Karpas-422 (cell line): Measurements from ENCODE around the gene NIPSNAP2. TPM values are rescaled to one million over a fixed set of nuclear protein-coding genes. Genes with fewer than 3 reads are reported as not detected.
"Not testable (repeated sequence)": the region's sequence is repeated elsewhere in the genome, so short reads cannot be mapped to it uniquely, and the experiment has no call there.

ENCODE experiments used
- DNase-seq: peaks from one replicate; pipeline ENCODE4 v3.0.0-alpha.2; 2015
- H2AFZ ChIP-seq: fragments of 200-600 bp; sonication (generic); 2 replicates; pipeline ENCODE4 v1.6.1; 2014; ENCODE audit warnings: antibody characterized with exemption, low read length, mixed read lengths
- H3K27ac ChIP-seq: fragments of 200-600 bp; sonication (generic); 2 replicates; pipeline ENCODE4 v1.5.1; 2014; ENCODE audit warnings: mild to moderate bottlenecking, low read length, moderate library complexity
- H3K27me3 ChIP-seq: fragments of 200-600 bp; sonication (generic); 2 replicates; pipeline ENCODE4 v1.6.1; 2014; ENCODE audit warnings: low read length, mixed read lengths
- H3K36me3 ChIP-seq: fragments of 200-600 bp; sonication (generic); 2 replicates; pipeline ENCODE4 v1.6.1; 2014; ENCODE audit warnings: low read length, mixed read lengths; ENCODE audit not compliant: insufficient read depth
- H3K4me1 ChIP-seq: fragments of 200-600 bp; sonication (generic); 2 replicates; pipeline ENCODE4 v1.6.1; 2014; ENCODE audit warnings: mild to moderate bottlenecking, low read length, mixed read lengths
- H3K4me2 ChIP-seq: fragments of 200-600 bp; sonication (generic); 2 replicates; pipeline ENCODE4 v1.6.1; 2014; ENCODE audit warnings: low read length, low read depth, mild to moderate bottlenecking; ENCODE audit not compliant: poor library complexity, severe bottlenecking
- H3K4me3 ChIP-seq: fragments of 200-600 bp; sonication (generic); 2 replicates; pipeline ENCODE4 v1.5.1; 2014; ENCODE audit warnings: mild to moderate bottlenecking, antibody characterized with exemption, low read length, mixed read lengths
- H3K79me2 ChIP-seq: fragments of 200-600 bp; sonication (generic); 2 replicates; pipeline ENCODE4 v1.6.1; 2014; ENCODE audit warnings: mild to moderate bottlenecking, low read length, mixed read lengths
- H3K9ac ChIP-seq: fragments of 200-600 bp; sonication (generic); 2 replicates; pipeline ENCODE4 v1.6.0; 2014; ENCODE audit warnings: low read length
- H3K9me2 ChIP-seq: fragments of 200-600 bp; sonication (generic), shearing (Covaris generic); replicated peaks from 2 replicates; pipeline ENCODE4 v1.6.0; 2014; ENCODE audit warnings: mild to moderate bottlenecking, low read length, moderate library complexity; ENCODE audit not compliant: insufficient read depth
- H3K9me3 ChIP-seq: fragments of 300-700, 200-600 bp; sonication (generic); 2 replicates; pipeline ENCODE4 v1.6.1; 2014; ENCODE audit warnings: low read length, mixed read lengths
- H4K20me1 ChIP-seq: fragments of 200-600 bp; sonication (generic); 2 replicates; pipeline ENCODE4 v1.6.1; 2014; ENCODE audit warnings: mild to moderate bottlenecking, antibody characterized with exemption, low read length, low read depth; ENCODE audit not compliant: insufficient read depth
- total RNA-seq: library from RNA; depleted of rRNA; stranded (reverse); fragments of >200 nt; shearing (Covaris generic); gene quantifications from 2 replicates; pipeline ENCODE4 v1.2.3, GENCODE V29; 2014; ENCODE audit warnings: low replicate concordance; rRNA removed

Gene NIPSNAP2
- total RNA-seq, 1 experiment from 2014 or later: 48.6 TPM

DNA sequence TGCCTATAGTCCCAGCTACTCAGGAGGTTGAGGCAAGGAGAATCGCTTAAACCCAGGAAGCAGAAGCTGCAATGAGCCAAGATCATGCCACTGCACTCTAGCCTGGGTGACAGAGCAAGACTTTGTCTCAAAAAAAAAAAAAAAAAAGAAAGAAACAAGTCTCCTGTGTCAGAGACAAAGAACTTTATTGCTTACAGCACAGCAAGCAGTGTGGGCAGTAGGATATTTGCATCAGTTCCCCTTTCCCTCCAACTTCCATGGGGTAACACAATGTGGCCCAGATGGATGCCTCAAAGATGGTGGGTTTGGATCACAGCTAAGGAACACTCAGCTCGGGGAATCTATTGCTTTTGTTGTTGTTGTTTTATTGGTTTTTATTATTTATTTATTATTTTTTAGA lies 81.4 kb downstream of the NIPSNAP2 start:
- H3K27me3 ChIP-seq, DNase-seq, H3K27ac ChIP-seq, H3K9me3 ChIP-seq, H4K20me1 ChIP-seq, H3K4me3 ChIP-seq, H3K9ac ChIP-seq, H3K36me3 ChIP-seq, H3K4me2 ChIP-seq, H3K9me2 ChIP-seq, H2AFZ ChIP-seq: not testable (repeated sequence)
- Histone ChIP-seq H3K79me2 (peaks cover 65% of the 10 kb centered on the region), H3K4me1 (peaks cover 12% of the 10 kb centered on the region)

DNA sequence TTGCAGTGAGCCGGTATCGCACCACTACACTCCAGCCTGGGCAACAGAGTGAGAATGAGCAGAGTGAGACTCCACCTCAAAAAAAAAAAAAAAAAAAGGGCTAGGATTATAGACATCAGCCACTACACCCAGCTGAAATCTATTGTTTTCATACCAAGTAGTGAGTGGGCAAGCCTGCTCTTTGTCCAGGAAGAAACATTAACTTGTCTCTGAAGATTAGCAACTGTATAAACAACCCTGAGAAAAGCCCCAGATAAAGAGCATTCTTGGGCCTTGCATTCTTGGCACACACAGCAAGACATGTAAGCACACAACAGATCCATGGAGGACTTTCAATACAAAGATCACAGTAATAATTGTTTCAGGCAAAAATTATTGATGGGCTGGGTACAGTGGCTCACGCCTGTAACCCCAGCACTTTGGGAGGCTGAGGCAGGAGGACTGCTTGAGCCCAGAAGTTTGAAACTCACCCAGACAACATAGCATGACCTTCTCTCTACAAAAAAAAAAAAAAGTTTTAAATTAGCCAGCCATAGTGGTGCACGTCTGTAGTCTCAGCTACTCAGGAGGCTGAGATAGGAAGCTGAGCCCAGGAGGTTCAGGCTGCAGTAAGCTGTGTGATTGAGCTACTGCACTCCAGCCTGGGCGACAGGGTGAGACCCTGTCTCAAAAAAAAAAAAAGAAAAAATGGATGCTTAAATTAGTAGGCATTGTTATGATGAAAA lies 82.5 kb downstream of the NIPSNAP2 start:
- Histone ChIP-seq H3K36me3 (no peaks in the 10 kb centered on the region), H3K27ac (no peak overlapping the region), H3K79me2 (peaks cover 71% of the 10 kb centered on the region), H3K9me3 (no peaks in the 10 kb centered on the region), H3K4me1 (peaks cover 12% of the 10 kb centered on the region), H3K9ac (no peak overlapping the region), H3K9me2 (no peaks in the 10 kb centered on the region), H3K27me3 (no peaks in the 10 kb centered on the region), H2AFZ (no peak overlapping the region), H3K4me2 (no peak overlapping the region), H4K20me1 (no peaks in the 10 kb centered on the region), H3K4me3 (no peak overlapping the region)
- no peak for DNase-seq

DNA sequence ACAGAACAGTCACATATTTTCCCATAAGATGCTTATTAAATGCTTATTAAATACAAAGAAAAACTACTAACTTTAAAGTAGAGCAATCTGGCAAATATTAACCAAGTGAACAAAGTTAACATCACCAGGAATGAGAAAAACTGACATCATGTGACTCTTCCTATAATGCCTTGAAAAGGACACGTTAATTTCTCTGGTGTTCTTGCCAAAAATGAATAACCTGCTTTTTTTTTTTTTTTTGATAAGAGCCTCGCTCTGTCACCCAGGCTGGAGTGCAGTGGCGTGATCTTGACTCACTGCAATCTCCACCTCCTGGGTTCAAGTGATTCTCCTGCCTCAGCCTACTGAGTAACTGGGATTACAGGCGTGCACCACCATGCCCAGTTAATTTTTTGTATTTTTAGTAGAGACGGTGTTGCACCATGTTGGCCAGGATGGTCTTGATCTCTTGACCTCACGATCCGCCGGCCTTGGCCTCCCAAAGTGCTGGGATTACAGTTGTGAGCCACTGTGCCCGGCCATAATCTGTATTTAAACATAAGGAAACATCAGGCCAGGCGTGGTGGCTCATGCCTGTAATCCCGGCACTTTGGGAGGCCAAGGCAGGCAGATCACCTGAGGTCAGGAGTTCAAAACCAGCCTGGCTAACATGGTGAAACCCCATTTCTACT lies 83.2 kb downstream of the NIPSNAP2 start:
- H3K36me3 ChIP-seq, H3K9ac ChIP-seq, H3K27ac ChIP-seq, H3K4me3 ChIP-seq, H3K4me2 ChIP-seq, H3K27me3 ChIP-seq, H3K9me3 ChIP-seq, H4K20me1 ChIP-seq, H2AFZ ChIP-seq, H3K9me2 ChIP-seq, DNase-seq: not testable (repeated sequence)
- Histone ChIP-seq H3K79me2 (peaks cover 73% of the 10 kb centered on the region), H3K4me1 (peaks cover 14% of the 10 kb centered on the region)

DNA sequence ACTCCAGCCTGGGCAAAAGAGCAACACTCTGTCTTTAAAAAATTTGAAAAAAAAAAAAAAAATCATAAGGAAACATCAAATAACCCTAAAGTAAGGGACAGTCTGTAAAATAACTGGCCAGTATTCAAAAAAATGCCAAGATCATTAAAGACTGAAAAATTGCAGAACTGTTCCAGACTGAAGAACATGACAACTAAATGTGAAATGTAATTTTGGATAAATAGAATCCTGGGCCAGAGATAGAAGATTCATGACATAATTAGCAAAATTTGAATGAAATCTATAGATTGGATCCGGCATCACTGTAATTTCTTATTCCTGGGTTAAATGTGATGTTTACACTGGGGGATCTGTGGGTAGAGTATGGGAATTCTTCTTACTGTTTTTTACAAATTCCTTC lies 83.9 kb downstream of the NIPSNAP2 start:
- Histone ChIP-seq H3K79me2 (peaks cover 74% of the 10 kb centered on the region), H3K27me3 (no peaks in the 10 kb centered on the region), H3K4me1 (peaks cover 21% of the 10 kb centered on the region), H3K9ac (no peak overlapping the region), H3K4me3 (no peak overlapping the region), H4K20me1 (peaks cover 6% of the 10 kb centered on the region), H2AFZ (no peak overlapping the region), H3K36me3 (peaks cover 6% of the 10 kb centered on the region), H3K27ac (no peak overlapping the region), H3K9me2 (no peaks in the 10 kb centered on the region), H3K4me2 (no peak overlapping the region), H3K9me3 (no peaks in the 10 kb centered on the region)
- DNase-seq: no peak

DNA sequence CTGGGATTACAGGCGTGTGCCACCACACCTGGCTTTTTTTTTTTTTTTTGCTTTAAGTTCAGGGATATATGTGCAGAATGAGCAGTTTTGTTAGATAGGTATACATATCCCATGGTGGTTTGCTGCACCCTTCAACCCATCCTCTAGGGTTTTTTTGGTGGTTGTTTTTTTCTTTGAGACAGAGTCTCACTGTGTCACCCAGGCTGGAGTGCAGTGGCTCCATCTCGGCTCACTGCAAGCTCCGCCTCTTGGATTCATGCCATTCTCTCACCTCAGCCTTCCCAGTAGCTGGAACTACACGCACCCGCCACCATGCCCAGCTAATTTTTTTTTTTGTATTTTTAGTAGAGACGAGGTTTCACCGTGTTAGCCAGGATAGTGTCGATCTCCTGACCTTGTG lies 84.4 kb downstream of the NIPSNAP2 start:
- H3K4me1 ChIP-seq: peaks cover 26% of the 10 kb centered on the region
- H4K20me1 ChIP-seq, H3K4me2 ChIP-seq, H3K9ac ChIP-seq, H3K9me2 ChIP-seq, H2AFZ ChIP-seq, H3K27me3 ChIP-seq, H3K27ac ChIP-seq, H3K4me3 ChIP-seq, H3K9me3 ChIP-seq, DNase-seq: not testable (repeated sequence)
- peaks cover 11% of the 10 kb centered on the region for H3K36me3 ChIP-seq
- H3K79me2 ChIP-seq: peaks cover 77% of the 10 kb centered on the region

Other genes starting within 250 kb of the NIPSNAP2 start
- gene SEPTIN14, start 101.8 kb upstream of the NIPSNAP2 start, total RNA-seq: not detected in 2 replicates
- gene ZNF713, start 77.1 kb upstream of the NIPSNAP2 start, total RNA-seq: 2.0 and 13.2 TPM in 2 replicates
- gene MRPS17, start 12.7 kb upstream of the NIPSNAP2 start, total RNA-seq: 11.5 and 14.1 TPM in 2 replicates
- 121 and 200 TPM in 2 replicates for gene PSPH, start 86.9 kb downstream of the NIPSNAP2 start, total RNA-seq
- 149 and 174 TPM in 2 replicates for gene CCT6A, start 87.2 kb downstream of the NIPSNAP2 start, total RNA-seq
- gene SUMF2, start 99.7 kb downstream of the NIPSNAP2 start, total RNA-seq: 109 and 146 TPM in 2 replicates
- 0.22 and 2.8 TPM in 2 replicates for gene PHKG1, start 128.4 kb downstream of the NIPSNAP2 start, total RNA-seq
- gene CHCHD2, start 141.9 kb downstream of the NIPSNAP2 start, total RNA-seq: 405 and 471 TPM in 2 replicates
- gene NUPR2, start 151.8 kb downstream of the NIPSNAP2 start, total RNA-seq: not detected in 2 replicates